NCI-H82 treated with DMSO at 0.1 percent for 48 hours (cell line): ENCODE results near the gene FRMPD1.

Experiments used
- DNase-seq: peaks from one replicate; lab custom pipeline; 2025; ENCODE audit not compliant: unreplicated experiment; lab: John Stamatoyannopoulos, UW

The FRMPD1 gene

GRCh38 chr9:37625758-37626147 lies 25.0 kb upstream of the FRMPD1 start:
- no peak for DNase-seq

- DNase-seq: no peak
Measured at GRCh38 chr9:37626708-37627292, 24.0 kb upstream of the FRMPD1 start.

- no peak for DNase-seq
Measured at GRCh38 chr9:37632479-37632878, 18.3 kb upstream of the FRMPD1 start.

GRCh38 chr9:37635808-37636207 lies 14.9 kb upstream of the FRMPD1 start:
- DNase-seq: no peak

- no peak for DNase-seq
Measured at GRCh38 chr9:37636511-37637448, 14.0 kb upstream of the FRMPD1 start.

GRCh38 chr9:37639109-37639762 lies 11.5 kb upstream of the FRMPD1 start:
- DNase-seq: no peak

GRCh38 chr9:37639841-37640240 lies 10.9 kb upstream of the FRMPD1 start:
- no peak for DNase-seq

- DNase-seq: peak; percentile 43
Measured at GRCh38 chr9:37640246-37640645, 10.5 kb upstream of the FRMPD1 start.

- DNase-seq: no peak
Measured at GRCh38 chr9:37641331-37641730, 9.4 kb upstream of the FRMPD1 start.

- DNase-seq: no peak
Measured at GRCh38 chr9:37643214-37643613, 7.5 kb upstream of the FRMPD1 start.

GRCh38 chr9:37645903-37646506 lies 4.7 kb upstream of the FRMPD1 start:
- DNase-seq: no peak

GRCh38 chr9:37650299-37650872 lies 368 bp upstream of the FRMPD1 start:
- no peak for DNase-seq

GRCh38 chr9:37652261-37652660 lies 1.5 kb downstream of the FRMPD1 start:
- no peak for DNase-seq

GRCh38 chr9:37653385-37653784 lies 2.6 kb downstream of the FRMPD1 start:
- peak; percentile 80 for DNase-seq

GRCh38 chr9:37656936-37657335 lies 6.2 kb downstream of the FRMPD1 start:
- no peak for DNase-seq

- no peak for DNase-seq
Measured at GRCh38 chr9:37660691-37661090, 9.9 kb downstream of the FRMPD1 start.

GRCh38 chr9:37663926-37664325 lies 13.2 kb downstream of the FRMPD1 start:
- DNase-seq: no peak

GRCh38 chr9:37667706-37668105 lies 17.0 kb downstream of the FRMPD1 start:
- peak; percentile 85 for DNase-seq

- DNase-seq: peak; percentile 79
Measured at GRCh38 chr9:37668116-37668601, 17.4 kb downstream of the FRMPD1 start.

- DNase-seq: no peak
Measured at GRCh38 chr9:37669232-37669631, 18.5 kb downstream of the FRMPD1 start.

GRCh38 chr9:37675661-37676060 lies 24.9 kb downstream of the FRMPD1 start:
- DNase-seq: no peak
